Loucy (cell line): ENCODE measurements around the gene MCC.

Experiments used
- H2AFZ ChIP-seq: fragments of 200-600 bp; sonication (generic); 2 replicates; pipeline ENCODE4 v1.6.0; 2016; ENCODE audit warnings: antibody characterized with exemption, mild to moderate bottlenecking, low read length, moderate library complexity
- H3F3A ChIP-seq: fragments of 200-600 bp; 2 replicates; pipeline ENCODE4 v1.6.0; 2016; ENCODE audit warnings: antibody characterized with exemption, low read depth, mild to moderate bottlenecking
- H3K27me3 ChIP-seq: fragments of 200-600 bp; sonication (generic); 2 replicates; pipeline ENCODE4 v1.6.1; 2014; ENCODE audit warnings: low read length, mild to moderate bottlenecking; ENCODE audit not compliant: insufficient read depth, poor library complexity, severe bottlenecking
- H3K36me3 ChIP-seq: fragments of 200-600 bp; sonication (generic); 2 replicates; pipeline ENCODE4 v1.6.1; 2016; ENCODE audit warnings: low read length; ENCODE audit not compliant: insufficient read depth
- H3K4me1 ChIP-seq: fragments of 200-600 bp; sonication (generic); 2 replicates; pipeline ENCODE4 v1.5.1; 2014; ENCODE audit warnings: low read length, mild to moderate bottlenecking; ENCODE audit not compliant: insufficient read depth, poor library complexity, severe bottlenecking
- H3K4me2 ChIP-seq: fragments of 200-600 bp; sonication (generic); 2 replicates; pipeline ENCODE4 v1.6.0; 2014; ENCODE audit warnings: antibody characterized with exemption, low read length, low read depth, mild to moderate bottlenecking; ENCODE audit not compliant: poor library complexity, severe bottlenecking
- H3K4me3 ChIP-seq: fragments of 200-600 bp; sonication (generic); 2 replicates; pipeline ENCODE4 v1.5.1; 2014; ENCODE audit warnings: low read length, mild to moderate bottlenecking, mixed read lengths; ENCODE audit not compliant: poor library complexity, severe bottlenecking
- H3K79me2 ChIP-seq: fragments of 200-600 bp; sonication (generic); 2 replicates; pipeline ENCODE4 v1.6.1; 2014; ENCODE audit warnings: low read length; ENCODE audit not compliant: insufficient read depth
- H3K9ac ChIP-seq: fragments of 200-600 bp; sonication (generic); 2 replicates; pipeline ENCODE4 v1.6.0; 2014; ENCODE audit warnings: mild to moderate bottlenecking, low read depth, low read length, moderate library complexity; ENCODE audit not compliant: poor library complexity, severe bottlenecking
- H3K9me2 ChIP-seq: fragments of 200-600 bp; sonication (generic); replicated peaks from 2 replicates; pipeline ENCODE4 v1.6.1; 2016; ENCODE audit warnings: low read depth, low read length, mixed read lengths
- H3K9me3 ChIP-seq: fragments of 200-600 bp; sonication (generic); 2 replicates; pipeline ENCODE4 v1.6.1; 2014; ENCODE audit warnings: mild to moderate bottlenecking, antibody characterized with exemption, low read length, low read depth; ENCODE audit not compliant: insufficient read depth
- H4K20me1 ChIP-seq: fragments of 200-600 bp; sonication (generic); 2 replicates; pipeline ENCODE4 v1.6.0; 2014; ENCODE audit warnings: antibody characterized with exemption, low read length, mild to moderate bottlenecking; ENCODE audit not compliant: insufficient read depth, poor library complexity, severe bottlenecking
- EZH2phosphoT487 ChIP-seq: fragments of 200-600 bp; IDR thresholded peaks from 2 replicates; pipeline ENCODE4 v1.6.1; 2018; ENCODE audit warnings: antibody characterized with exemption, mild to moderate bottlenecking, moderate library complexity, borderline replicate concordance
- TF ChIP-seq, protein P1 (sequence below): fragments of 200-600 bp; sonication (generic); conservative IDR thresholded peaks from 2 replicates; pipeline ENCODE4 v1.5.1; 2014; ENCODE audit warnings: mild to moderate bottlenecking, antibody characterized with exemption, low read length

MCC gene

DNA sequence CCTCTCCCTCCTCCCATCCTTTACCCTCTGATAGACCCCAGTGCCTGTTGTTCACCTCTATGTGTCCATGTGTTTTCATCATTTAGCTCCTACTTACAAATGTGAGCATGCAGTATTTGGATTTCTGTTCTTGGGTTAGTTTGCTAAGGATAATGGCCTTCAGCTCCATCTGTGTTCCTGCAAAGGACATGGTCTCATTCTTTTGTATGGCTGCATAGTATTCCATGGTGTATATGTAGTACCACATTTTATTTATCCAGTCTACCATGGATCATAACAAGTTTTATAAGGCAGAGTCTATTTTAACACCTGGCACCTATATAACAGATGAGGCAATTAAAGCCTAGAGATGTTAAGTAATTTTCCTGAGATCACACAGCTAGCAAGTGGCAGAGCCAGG, 32.6 kb upstream of the MCC start:
- H3K9me3 ChIP-seq: no peaks in the 10 kb centered on the region
- no peaks in the 10 kb centered on the region for H3K36me3 ChIP-seq
- H3K9ac ChIP-seq: no peak overlapping the region
- H4K20me1 ChIP-seq: peaks cover 2% of the 10 kb centered on the region
- H3K4me1 ChIP-seq: peaks cover 50% of the 10 kb centered on the region
- H3K9me2 ChIP-seq: no peaks in the 10 kb centered on the region
- H3K4me2 ChIP-seq: peak overlapping the region; percentile 34
- no peak overlapping the region for H3K4me3 ChIP-seq
- H3K27me3 ChIP-seq: no peaks in the 10 kb centered on the region
- peaks cover 54% of the 10 kb centered on the region for H3K79me2 ChIP-seq
- H3F3A ChIP-seq: no peaks in the 10 kb centered on the region
- H2AFZ ChIP-seq: no peak overlapping the region
- TF ChIP-seq, protein P1, sequence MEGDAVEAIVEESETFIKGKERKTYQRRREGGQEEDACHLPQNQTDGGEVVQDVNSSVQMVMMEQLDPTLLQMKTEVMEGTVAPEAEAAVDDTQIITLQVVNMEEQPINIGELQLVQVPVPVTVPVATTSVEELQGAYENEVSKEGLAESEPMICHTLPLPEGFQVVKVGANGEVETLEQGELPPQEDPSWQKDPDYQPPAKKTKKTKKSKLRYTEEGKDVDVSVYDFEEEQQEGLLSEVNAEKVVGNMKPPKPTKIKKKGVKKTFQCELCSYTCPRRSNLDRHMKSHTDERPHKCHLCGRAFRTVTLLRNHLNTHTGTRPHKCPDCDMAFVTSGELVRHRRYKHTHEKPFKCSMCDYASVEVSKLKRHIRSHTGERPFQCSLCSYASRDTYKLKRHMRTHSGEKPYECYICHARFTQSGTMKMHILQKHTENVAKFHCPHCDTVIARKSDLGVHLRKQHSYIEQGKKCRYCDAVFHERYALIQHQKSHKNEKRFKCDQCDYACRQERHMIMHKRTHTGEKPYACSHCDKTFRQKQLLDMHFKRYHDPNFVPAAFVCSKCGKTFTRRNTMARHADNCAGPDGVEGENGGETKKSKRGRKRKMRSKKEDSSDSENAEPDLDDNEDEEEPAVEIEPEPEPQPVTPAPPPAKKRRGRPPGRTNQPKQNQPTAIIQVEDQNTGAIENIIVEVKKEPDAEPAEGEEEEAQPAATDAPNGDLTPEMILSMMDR: no peak
- no peak for TF ChIP-seq EZH2phosphoT487

DNA sequence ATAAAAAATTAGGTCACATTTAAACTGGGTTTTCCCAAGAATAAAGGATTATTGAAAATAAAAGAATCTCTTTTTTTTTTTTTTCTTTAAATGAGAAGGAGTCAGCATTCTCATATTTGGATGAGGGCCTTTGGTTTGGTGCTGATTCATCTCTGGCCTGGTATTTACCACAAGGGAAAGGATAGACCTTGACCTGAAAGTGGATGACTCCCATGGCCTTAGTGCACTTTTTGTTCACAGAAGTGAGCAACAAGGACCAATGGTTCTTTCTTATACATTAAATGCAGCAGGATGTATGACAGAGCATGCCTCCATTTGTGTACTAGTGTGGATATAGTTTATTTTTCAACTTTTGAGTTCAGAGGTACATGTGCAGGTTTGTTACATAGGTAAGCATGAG, 32.2 kb upstream of the MCC start:
- no peak overlapping the region for H3K9ac ChIP-seq
- no peaks in the 10 kb centered on the region for H3K9me3 ChIP-seq
- H3K36me3 ChIP-seq: no peaks in the 10 kb centered on the region
- no peaks in the 10 kb centered on the region for H3K27me3 ChIP-seq
- H3F3A ChIP-seq: no peaks in the 10 kb centered on the region
- no peaks in the 10 kb centered on the region for H3K9me2 ChIP-seq
- no peak overlapping the region for H2AFZ ChIP-seq
- TF ChIP-seq, protein P1: no peak
- no peak for TF ChIP-seq EZH2phosphoT487
- H3K4me1 ChIP-seq: peaks cover 45% of the 10 kb centered on the region
- H4K20me1 ChIP-seq: peaks cover 2% of the 10 kb centered on the region
- H3K79me2 ChIP-seq: peaks cover 57% of the 10 kb centered on the region
- H3K4me3 ChIP-seq: no peak overlapping the region
- H3K4me2 ChIP-seq: peak overlapping the region; percentile 34

DNA sequence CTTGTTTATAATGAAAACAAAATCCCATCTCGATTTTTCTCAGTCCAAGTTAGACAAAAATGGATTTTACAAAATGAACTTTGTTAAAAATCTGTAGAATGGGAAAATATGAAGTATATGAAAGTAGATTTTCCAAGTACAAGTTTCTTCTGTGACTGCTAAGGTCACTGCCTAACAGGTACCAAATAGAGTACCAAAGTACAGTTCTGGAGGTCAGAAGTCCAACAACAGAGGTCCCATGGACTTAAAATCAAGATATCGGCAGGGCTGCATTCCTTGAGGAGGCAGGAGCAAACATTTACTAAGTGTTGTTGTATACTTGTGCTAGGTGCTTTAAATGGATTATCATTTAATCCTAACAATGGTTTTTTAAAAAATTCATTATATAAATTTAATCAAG, 31.2 kb upstream of the MCC start:
- no peaks in the 10 kb centered on the region for H3K36me3 ChIP-seq
- no peaks in the 10 kb centered on the region for H3K9me3 ChIP-seq
- H3K4me1 ChIP-seq: peaks cover 37% of the 10 kb centered on the region
- no peak overlapping the region for H3K4me2 ChIP-seq
- H3K9ac ChIP-seq: no peak overlapping the region
- TF ChIP-seq, protein P1: no peak
- TF ChIP-seq EZH2phosphoT487: no peak
- no peak overlapping the region for H2AFZ ChIP-seq
- no peaks in the 10 kb centered on the region for H3K9me2 ChIP-seq
- no peak overlapping the region for H3K4me3 ChIP-seq
- peaks cover 61% of the 10 kb centered on the region for H3K79me2 ChIP-seq
- H3F3A ChIP-seq: no peaks in the 10 kb centered on the region
- no peaks in the 10 kb centered on the region for H3K27me3 ChIP-seq
- peaks cover 2% of the 10 kb centered on the region for H4K20me1 ChIP-seq
